Gastrocnemius medialis (tissue), 4 donors: ENCODE results near the gene POLR2B. TPM values are rescaled to one million over a fixed set of nuclear protein-coding genes. Genes with fewer than 3 reads are reported as not detected.
A peak's percentile ranks its signal among the peaks of the same experiment; 100 is the strongest.

ENCODE experiments used
- ATAC-seq, 2 donors: fragments of 150-250 bp; one replicate each; pipeline ENCODE4 v1.9.1; 2016
- DNase-seq, 2 donors: peaks; one replicate each; pipeline ENCODE4 v3.0.0-alpha.2; 2019
- H3K27ac ChIP-seq, 4 donors: fragments of 200-600 bp; sonication (generic); 1 replicate in 1 of 4; 2 replicates in 3 of 4; pipeline ENCODE4 v1.5.1; 2016 to 2018; ENCODE audit warnings: mild to moderate bottlenecking in 2 of 4, moderate library complexity in 1 of 4
- H3K27me3 ChIP-seq, 3 donors: fragments of 200-600 bp; sonication (generic) in 2 of 3; 1 replicate in 1 of 3; 2 replicates in 2 of 3; pipeline versions ENCODE4 v1.5.1 to v1.6.0; 2016 to 2019; ENCODE audit warnings: mild to moderate bottlenecking in 1 of 3, moderate library complexity in 1 of 3
- H3K36me3 ChIP-seq, 2 donors: fragments of 200-600 bp; sonication (generic) in 1 of 2; one replicate each; pipeline ENCODE4 v1.5.1; 2017 to 2018
- H3K4me1 ChIP-seq, 2 donors: fragments of 200-600 bp; sonication (generic) in 1 of 2; one replicate each; pipeline ENCODE4 v1.5.1; 2016 to 2017; ENCODE audit warnings: mild to moderate bottlenecking in 2 of 2
- H3K4me3 ChIP-seq, 4 donors: fragments of 200-600 bp; sonication (generic) in 3 of 4; 1 replicate in 1 of 4; 2 replicates in 3 of 4; pipeline ENCODE4 v1.5.1; 2016 to 2019; ENCODE audit warnings: mild to moderate bottlenecking in 2 of 4
- H3K9me3 ChIP-seq, 3 donors: fragments of 200-600 bp; sonication (generic) in 2 of 3; 1 replicate in 1 of 3; 2 replicates in 2 of 3; pipeline ENCODE4 v1.5.1; 2016 to 2019
- CTCF ChIP-seq, 5 experiments: fragments of 450-650 bp in 3 of 5; fragments of 200-600 bp in 2 of 5; sonication (generic) in 2 of 5; IDR thresholded peaks in 4 of 5; conservative IDR thresholded peaks in 1 of 5; 1 replicate in 4 of 5; 2 replicates in 1 of 5; pipeline ENCODE4 v1.5.1; 2016 to 2019; ENCODE audit warnings: antibody characterized with exemption in 5 of 5, mild to moderate bottlenecking in 3 of 5, moderate library complexity in 3 of 5
- POLR2A ChIP-seq, 2 donors: fragments of 450-650 bp; IDR thresholded peaks; one replicate each; pipeline ENCODE4 v1.6.1; 2017; ENCODE audit warnings: antibody characterized with exemption in 2 of 2, mild to moderate bottlenecking in 2 of 2, moderate library complexity in 2 of 2
- in situ Hi-C, 4 donors: fragments of 200-750 bp; cut with MboI; loops; one replicate each; pipeline versions ENCODE4 v1.15.0 to v1.8.0; 2017; ENCODE audit warnings: low sequenced_read_pairs in 4 of 4
- intact Hi-C: fragments of 100-400 bp; cut with DNase I; formaldehyde crosslinking; loops from one replicate; pipeline ENCODE4 v1.15.1; 2023; ENCODE audit warnings: low total_unique reads
- total RNA-seq, 4 donors: library from RNA; depleted of rRNA; stranded (reverse); fragments of >200 nt; gene quantifications; one replicate each; pipeline versions ENCODE4 v1.1.0 to v1.2.3, GENCODE V29; 2016

The POLR2B gene
- total RNA-seq, 4 donors from 2014 or later, result 67.1 to 90.7 (median 84.1) TPM

GRCh38 chr4:57013543-57014120 lies 34.9 kb downstream of the POLR2B start:
- Histone ChIP-seq H3K27me3 (no peaks in the 10 kb centered on the region), H3K9me3 (no peaks in the 10 kb centered on the region), H3K27ac (no peak overlapping the region), H3K36me3 (peaks cover 6 to 95% of the 10 kb centered on the region in 2 donors), H3K4me1 (no peaks in the 10 kb centered on the region), H3K4me3 (no peak overlapping the region)
- DNase-seq, result no peak
- intact Hi-C loops, result no loop called here
- in situ Hi-C loops, result no loop called here
- TF ChIP-seq CTCF (IDR thresholded peaks at IDR 0.05 in 4 of 5, conservative IDR thresholded peaks at IDR 0.05 in 1 of 5) (no peak), POLR2A (IDR thresholded peaks at IDR 0.05) (no peak)
- ATAC-seq, result no peak

- H3K27me3 ChIP-seq, result no peaks in the 10 kb centered on the region
- H3K4me3 ChIP-seq, result no peak overlapping the region
- in situ Hi-C loops (no loop called here), intact Hi-C loops (no loop called here)
- DNase-seq (no peak), ATAC-seq (no peak)
- TF ChIP-seq POLR2A (IDR thresholded peaks at IDR 0.05) (no peak), CTCF (IDR thresholded peaks at IDR 0.05 in 4 of 5, conservative IDR thresholded peaks at IDR 0.05 in 1 of 5) (peak in 1 of 5 experiments; percentile 13)
- H3K27ac ChIP-seq, result no peak overlapping the region
- H3K9me3 ChIP-seq, result no peaks in the 10 kb centered on the region
- H3K4me1 ChIP-seq, result no peaks in the 10 kb centered on the region
- H3K36me3 ChIP-seq, result peaks cover 16 to 83% of the 10 kb centered on the region in 2 donors
Observed at GRCh38 chr4:57018980-57019379, 40.3 kb downstream of the POLR2B start.

GRCh38 chr4:57020467-57021101 lies 41.9 kb downstream of the POLR2B start:
- Histone ChIP-seq H3K36me3 (peaks cover 17 to 83% of the 10 kb centered on the region in 2 donors), H3K27me3 (no peaks in the 10 kb centered on the region), H3K27ac (peak overlapping the region in 1 of 4 donors; percentile 23), H3K4me3 (no peak overlapping the region), H3K4me1 (no peaks in the 10 kb centered on the region), H3K9me3 (no peaks in the 10 kb centered on the region)
- ATAC-seq, result peak in 1 of 2 donors; percentile 42
- DNase-seq, result no peak
- intact Hi-C loops, result no loop called here
- in situ Hi-C loops, result no loop called here
- no peak for TF ChIP-seq POLR2A (IDR thresholded peaks at IDR 0.05)
- no peak for TF ChIP-seq CTCF (IDR thresholded peaks at IDR 0.05 in 4 of 5, conservative IDR thresholded peaks at IDR 0.05 in 1 of 5)

- ATAC-seq (no peak), DNase-seq (no peak)
- no peaks in the 10 kb centered on the region for H3K9me3 ChIP-seq
- intact Hi-C loops (no loop called here), in situ Hi-C loops (no loop called here)
- no peak overlapping the region for H3K27ac ChIP-seq
- no peaks in the 10 kb centered on the region for H3K27me3 ChIP-seq
- peaks cover 17 to 84% of the 10 kb centered on the region in 2 donors for H3K36me3 ChIP-seq
- no peak overlapping the region for H3K4me3 ChIP-seq
- H3K4me1 ChIP-seq, result no peaks in the 10 kb centered on the region
- TF ChIP-seq POLR2A (IDR thresholded peaks at IDR 0.05) (no peak), CTCF (IDR thresholded peaks at IDR 0.05 in 4 of 5, conservative IDR thresholded peaks at IDR 0.05 in 1 of 5) (no peak)
Observed at GRCh38 chr4:57023104-57023503, 44.4 kb downstream of the POLR2B start.
